ENCODE data around the gene GLS. TPM values are rescaled to one million over a fixed set of nuclear protein-coding genes. Genes with fewer than 3 reads are reported as not detected.

Gene GLS
- total and polyA plus RNA-seq, 2 of the 13 experiments (the other 11 are each of a cell fraction or from before 2014, with no cell fraction given), result 78.6 to 183 TPM

DNA sequence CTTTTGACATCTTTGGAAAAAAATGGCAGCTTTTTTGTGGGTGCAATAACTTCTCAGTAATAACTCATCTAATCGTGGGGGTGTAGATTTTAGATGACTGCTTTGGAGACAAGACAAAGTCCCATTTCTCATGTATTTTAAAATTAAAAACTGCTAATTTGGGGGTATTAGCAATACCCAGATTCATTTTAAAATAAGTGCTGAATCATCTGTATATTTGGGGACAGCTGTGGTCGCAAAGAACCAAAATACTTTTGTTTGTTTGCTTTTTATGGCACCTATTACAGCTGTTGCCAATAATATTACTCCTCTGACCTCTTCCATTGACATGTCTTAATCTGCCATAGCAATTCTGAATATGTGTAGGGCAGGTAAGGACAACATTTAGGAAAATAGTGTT lies 87.9 kb downstream of the GLS start:
- Histone ChIP-seq H3K4me3 (replicated peaks in 1 of 3; ENCODE audit: insufficient read depth in 1 of 3, low read depth in 2 of 3, low read length in 3 of 3) (no peak overlapping the region), H3K9me3 (ENCODE audit: low read length) (no peaks in the 10 kb centered on the region), H3K27ac (ENCODE audit: extremely low read length, insufficient read depth, low read length) (no peak overlapping the region), H4K20me1 (ENCODE audit: insufficient read depth, low read length) (no peaks in the 10 kb centered on the region), H2AFZ (ENCODE audit: low read length) (no peak overlapping the region), H3K79me2 (ENCODE audit: insufficient read depth, low read length) (no peaks in the 10 kb centered on the region), H3K4me1 (ENCODE audit: insufficient read depth, low read length) (peaks cover 11% of the 10 kb centered on the region), H3K36me3 (replicated peaks in 1 of 2; ENCODE audit: control insufficient read depth in 1 of 2, insufficient read depth in 2 of 2, low read length in 2 of 2) (peaks cover 21 to 70% of the 10 kb centered on the region in 2 experiments), H3K9ac (ENCODE audit: insufficient read depth, low read depth, low read length) (no peak overlapping the region), H3K27me3 (ENCODE audit: control insufficient read depth in 1 of 2, insufficient read depth in 2 of 2, low read length in 2 of 2) (no peaks in the 10 kb centered on the region), H3K4me2 (ENCODE audit: low read depth, low read length) (no peak overlapping the region)
- ATAC-seq (no peak), FAIRE-seq (no peak), DNase-seq (ENCODE audit: low spot score) (no peak)
- ChIA-PET CTCF (ENCODE audit: low intra/inter-chr PET ratio, low total read pairs) (no interaction called here), POLR2A (no interaction called here)
- no TSS peak for BruUV-seq (replicated peaks)
- in situ Hi-C loops (cut with HindIII; ENCODE audit: extremely low pct_ligation_motif_present, low pct_unique_long_range_greater_than_20kb) (no loop called here), intact Hi-C loops (cut with micrococcal nuclease; ENCODE audit: unreplicated experiment) (no loop called here)
- no peak for TF ChIP-seq TSC22D2 (CRISPR knock-in tag; IDR thresholded peaks at IDR 0.05; ENCODE audit: borderline replicate concordance)
- peak; percentile 52 to 78; a peak in 3 of 4 replicates for TF ChIP-seq MAFK (conservative IDR thresholded peaks at IDR 0.05 in 1 of 2, IDR thresholded peaks at IDR 0.05 in 1 of 2; ENCODE audit: low read length in 2 of 2)
- peak; percentile 77 for TF ChIP-seq MAFF (IDR thresholded peaks at IDR 0.05; ENCODE audit: low read depth, low read length)
- WGBS (ENCODE audit: low lambda C conversion rate), result 97% methylated on average over 2 of the region's 2 CpGs

DNA sequence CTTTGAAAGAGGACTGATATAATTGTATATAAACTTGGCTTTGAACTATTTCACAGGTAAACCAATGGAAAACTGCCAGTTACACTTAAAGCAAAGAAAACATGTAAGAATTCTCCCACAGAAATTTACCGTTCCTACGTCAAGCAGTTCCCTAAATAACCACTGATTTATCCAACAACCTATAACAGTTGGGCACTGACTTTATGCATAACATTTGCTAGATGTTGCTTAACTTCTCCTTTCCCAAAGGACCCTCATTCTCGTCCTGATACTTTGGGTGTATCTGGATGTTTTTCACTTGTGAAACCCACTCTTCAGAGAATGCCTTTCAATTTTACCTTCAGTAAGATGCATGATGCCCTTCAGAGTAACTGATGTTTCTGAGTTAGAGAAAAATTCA lies 89.5 kb downstream of the GLS start:
- DNase-seq (ENCODE audit: low spot score) (no peak), ATAC-seq (no peak), FAIRE-seq (no peak)
- Histone ChIP-seq H2AFZ (ENCODE audit: low read length) (no peak overlapping the region), H3K36me3 (replicated peaks in 1 of 2; ENCODE audit: control insufficient read depth in 1 of 2, insufficient read depth in 2 of 2, low read length in 2 of 2) (peaks cover 29 to 76% of the 10 kb centered on the region in 2 experiments), H3K4me1 (ENCODE audit: insufficient read depth, low read length) (peaks cover 11% of the 10 kb centered on the region), H3K9ac (ENCODE audit: insufficient read depth, low read depth, low read length) (no peak overlapping the region), H3K27me3 (ENCODE audit: control insufficient read depth in 1 of 2, insufficient read depth in 2 of 2, low read length in 2 of 2) (no peaks in the 10 kb centered on the region), H3K79me2 (ENCODE audit: insufficient read depth, low read length) (no peaks in the 10 kb centered on the region), H4K20me1 (ENCODE audit: insufficient read depth, low read length) (no peaks in the 10 kb centered on the region), H3K4me2 (ENCODE audit: low read depth, low read length) (no peak overlapping the region), H3K9me3 (ENCODE audit: low read length) (no peaks in the 10 kb centered on the region), H3K27ac (ENCODE audit: extremely low read length, insufficient read depth, low read length) (no peak overlapping the region), H3K4me3 (replicated peaks in 1 of 3; ENCODE audit: insufficient read depth in 1 of 3, low read depth in 2 of 3, low read length in 3 of 3) (no peak overlapping the region)
- no TSS peak for BruUV-seq (replicated peaks)
- 93% methylated on average over 3 of the region's 3 CpGs for WGBS (ENCODE audit: low lambda C conversion rate)
- in situ Hi-C loops (cut with HindIII; ENCODE audit: extremely low pct_ligation_motif_present, low pct_unique_long_range_greater_than_20kb) (no loop called here), intact Hi-C loops (cut with micrococcal nuclease; ENCODE audit: unreplicated experiment) (no loop called here)
- CTCF ChIA-PET (ENCODE audit: low intra/inter-chr PET ratio, low total read pairs), result no interaction called here
- POLR2A ChIA-PET, result no interaction called here
- TF ChIP-seq, protein P1, sequence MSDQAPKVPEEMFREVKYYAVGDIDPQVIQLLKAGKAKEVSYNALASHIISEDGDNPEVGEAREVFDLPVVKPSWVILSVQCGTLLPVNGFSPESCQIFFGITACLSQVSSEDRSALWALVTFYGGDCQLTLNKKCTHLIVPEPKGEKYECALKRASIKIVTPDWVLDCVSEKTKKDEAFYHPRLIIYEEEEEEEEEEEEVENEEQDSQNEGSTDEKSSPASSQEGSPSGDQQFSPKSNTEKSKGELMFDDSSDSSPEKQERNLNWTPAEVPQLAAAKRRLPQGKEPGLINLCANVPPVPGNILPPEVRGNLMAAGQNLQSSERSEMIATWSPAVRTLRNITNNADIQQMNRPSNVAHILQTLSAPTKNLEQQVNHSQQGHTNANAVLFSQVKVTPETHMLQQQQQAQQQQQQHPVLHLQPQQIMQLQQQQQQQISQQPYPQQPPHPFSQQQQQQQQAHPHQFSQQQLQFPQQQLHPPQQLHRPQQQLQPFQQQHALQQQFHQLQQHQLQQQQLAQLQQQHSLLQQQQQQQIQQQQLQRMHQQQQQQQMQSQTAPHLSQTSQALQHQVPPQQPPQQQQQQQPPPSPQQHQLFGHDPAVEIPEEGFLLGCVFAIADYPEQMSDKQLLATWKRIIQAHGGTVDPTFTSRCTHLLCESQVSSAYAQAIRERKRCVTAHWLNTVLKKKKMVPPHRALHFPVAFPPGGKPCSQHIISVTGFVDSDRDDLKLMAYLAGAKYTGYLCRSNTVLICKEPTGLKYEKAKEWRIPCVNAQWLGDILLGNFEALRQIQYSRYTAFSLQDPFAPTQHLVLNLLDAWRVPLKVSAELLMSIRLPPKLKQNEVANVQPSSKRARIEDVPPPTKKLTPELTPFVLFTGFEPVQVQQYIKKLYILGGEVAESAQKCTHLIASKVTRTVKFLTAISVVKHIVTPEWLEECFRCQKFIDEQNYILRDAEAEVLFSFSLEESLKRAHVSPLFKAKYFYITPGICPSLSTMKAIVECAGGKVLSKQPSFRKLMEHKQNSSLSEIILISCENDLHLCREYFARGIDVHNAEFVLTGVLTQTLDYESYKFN (CRISPR knock-in tag; conservative IDR thresholded peaks at IDR 0.05), result no peak
- TF ChIP-seq, protein P2, sequence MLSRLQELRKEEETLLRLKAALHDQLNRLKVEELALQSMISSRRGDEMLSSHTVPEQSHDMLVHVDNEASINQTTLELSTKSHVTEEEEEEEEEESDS (CRISPR knock-in tag; IDR thresholded peaks at IDR 0.05; ENCODE audit: borderline replicate concordance), result no peak
- TF ChIP-seq, protein P3, sequence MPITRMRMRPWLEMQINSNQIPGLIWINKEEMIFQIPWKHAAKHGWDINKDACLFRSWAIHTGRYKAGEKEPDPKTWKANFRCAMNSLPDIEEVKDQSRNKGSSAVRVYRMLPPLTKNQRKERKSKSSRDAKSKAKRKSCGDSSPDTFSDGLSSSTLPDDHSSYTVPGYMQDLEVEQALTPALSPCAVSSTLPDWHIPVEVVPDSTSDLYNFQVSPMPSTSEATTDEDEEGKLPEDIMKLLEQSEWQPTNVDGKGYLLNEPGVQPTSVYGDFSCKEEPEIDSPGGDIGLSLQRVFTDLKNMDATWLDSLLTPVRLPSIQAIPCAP (CRISPR knock-in tag; IDR thresholded peaks at IDR 0.05; ENCODE audit: low read depth), result no peak
- no peak for TF ChIP-seq ZBTB1 (CRISPR knock-in tag; IDR thresholded peaks at IDR 0.05; ENCODE audit: borderline replicate concordance)
- no peak for TF ChIP-seq ZNF557 (CRISPR knock-in tag; IDR thresholded peaks at IDR 0.05)
- TF ChIP-seq ZNF549 (CRISPR knock-in tag; IDR thresholded peaks at IDR 0.05), result no peak
- no peak for TF ChIP-seq LCORL (IDR thresholded peaks at IDR 0.05)
- TF ChIP-seq LCORL (CRISPR knock-in tag; IDR thresholded peaks at IDR 0.05), result no peak
- TF ChIP-seq, protein P4, sequence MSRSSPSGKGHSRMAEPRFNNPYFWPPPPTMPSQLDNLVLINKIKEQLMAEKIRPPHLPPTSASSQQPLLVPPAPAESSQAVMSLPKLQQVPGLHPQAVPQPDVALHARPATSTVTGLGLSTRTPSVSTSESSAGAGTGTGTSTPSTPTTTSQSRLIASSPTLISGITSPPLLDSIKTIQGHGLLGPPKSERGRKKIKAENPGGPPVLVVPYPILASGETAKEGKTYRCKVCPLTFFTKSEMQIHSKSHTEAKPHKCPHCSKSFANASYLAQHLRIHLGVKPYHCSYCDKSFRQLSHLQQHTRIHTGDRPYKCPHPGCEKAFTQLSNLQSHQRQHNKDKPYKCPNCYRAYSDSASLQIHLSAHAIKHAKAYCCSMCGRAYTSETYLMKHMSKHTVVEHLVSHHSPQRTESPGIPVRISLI (CRISPR knock-in tag; IDR thresholded peaks at IDR 0.05; ENCODE audit: borderline replicate concordance), result no peak
- TF ChIP-seq ZFAT (CRISPR knock-in tag; conservative IDR thresholded peaks at IDR 0.05), result no peak
- no peak for TF ChIP-seq XRCC5 (optimal IDR thresholded peaks at IDR 0.05; ENCODE audit: low read length)

Measured in HepG2 (cell line).